Fibroblast of gingiva (primary cell): ENCODE measurements around the gene FANCI.

Experiments used
- DNase-seq: peaks from one replicate; pipeline ENCODE4 v3.0.0-alpha.2; 2011; ENCODE audit warnings: low read depth

The FANCI gene

GRCh38 chr15:89243691-89244573 lies at the start of gene FANCI:
TSS of gene FANCI (plus strand) at chr15:89243979. CDS start at chr15:89247648, 3,669 bp downstream.
- peak; percentile 91 for DNase-seq

- no peak for DNase-seq
Measured at GRCh38 chr15:89194608-89195007, 49.2 kb upstream of the FANCI start.

DNA sequence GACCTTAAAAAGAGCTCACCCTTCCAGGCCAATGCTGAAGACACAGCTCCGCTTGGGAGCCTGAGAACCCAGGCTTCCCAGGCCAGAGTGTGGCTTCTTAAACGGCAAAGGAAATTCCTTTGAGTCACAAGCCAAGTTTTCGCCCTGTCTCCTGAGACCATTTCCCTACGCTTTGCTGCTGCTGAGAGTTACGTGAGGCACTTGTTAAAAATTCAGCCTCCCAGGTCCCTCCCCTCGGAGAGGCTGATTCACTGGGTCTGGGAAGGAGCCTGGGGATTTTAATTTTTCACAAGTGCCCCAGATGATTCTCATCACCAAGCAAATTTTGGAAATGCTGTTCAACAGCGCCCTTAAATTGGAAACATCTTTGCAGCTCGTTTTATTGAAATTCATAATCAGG lies 47.9 kb upstream of the FANCI start:
- no peak for DNase-seq

GRCh38 chr15:89196241-89196640 lies 47.5 kb upstream of the FANCI start:
- DNase-seq: no peak

- no peak for DNase-seq
Measured at GRCh38 chr15:89196994-89197393, 46.8 kb upstream of the FANCI start.

DNA sequence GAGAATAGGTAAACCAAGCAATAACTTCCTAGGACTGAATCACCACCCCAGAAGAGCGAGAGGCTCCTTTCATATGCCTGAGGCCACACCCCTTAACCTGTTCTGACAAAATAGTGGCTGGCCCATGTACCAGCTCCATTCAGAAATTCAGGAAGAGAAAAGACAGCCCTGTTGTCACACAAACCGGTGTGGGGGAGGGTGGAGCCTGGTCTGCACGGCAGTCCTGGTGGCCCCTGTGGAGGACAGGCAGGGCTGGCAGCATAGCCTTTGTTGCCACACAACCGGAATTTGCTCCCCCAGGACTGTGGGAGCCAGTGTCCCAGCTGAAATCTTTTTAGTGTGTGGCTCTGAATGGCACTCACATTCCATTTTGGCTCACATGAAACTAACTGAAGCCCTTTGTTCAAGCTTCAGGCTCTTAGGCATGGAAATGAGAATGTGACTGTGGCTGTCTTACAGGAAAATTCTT lies 46.2 kb upstream of the FANCI start:
- DNase-seq: no peak

DNA sequence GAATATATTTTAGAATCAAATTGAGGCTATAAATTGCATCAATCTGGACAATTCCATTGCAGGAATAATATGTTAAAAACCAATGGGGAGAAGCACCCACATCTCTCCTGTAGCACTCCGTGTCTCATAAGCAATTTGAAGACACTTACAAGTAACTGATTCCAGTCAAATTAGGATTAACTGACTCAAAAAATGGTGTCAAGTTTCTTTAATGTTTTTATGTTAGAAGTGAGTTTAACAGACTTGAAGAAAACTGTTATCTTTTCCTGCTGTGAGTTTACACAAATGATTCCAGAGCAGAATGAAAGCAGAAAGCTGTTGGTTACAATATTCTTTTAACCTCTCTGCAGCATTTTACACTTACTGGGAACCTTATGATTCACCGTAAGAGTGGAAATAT lies 45.6 kb upstream of the FANCI start:
- no peak for DNase-seq

DNA sequence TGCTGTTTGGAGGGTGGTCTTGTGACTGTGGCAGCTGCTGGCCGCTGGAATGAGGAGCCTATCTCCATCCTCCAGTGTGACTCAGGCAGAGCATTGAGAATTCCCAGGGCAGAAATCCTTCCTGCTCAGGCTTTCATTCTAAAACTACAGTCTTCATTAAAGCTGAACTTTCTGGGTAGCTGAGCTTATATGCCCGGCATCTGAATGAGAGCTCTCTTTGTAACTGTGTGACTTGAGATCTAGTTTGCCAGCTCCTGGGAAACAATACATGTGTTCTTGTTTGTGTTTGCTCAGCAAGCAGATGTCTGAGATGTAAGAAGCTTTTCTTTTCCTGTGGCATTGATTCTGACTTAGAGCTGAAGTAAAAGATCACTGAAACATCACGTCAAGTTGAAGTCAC lies 44.8 kb upstream of the FANCI start:
- no peak for DNase-seq

DNA sequence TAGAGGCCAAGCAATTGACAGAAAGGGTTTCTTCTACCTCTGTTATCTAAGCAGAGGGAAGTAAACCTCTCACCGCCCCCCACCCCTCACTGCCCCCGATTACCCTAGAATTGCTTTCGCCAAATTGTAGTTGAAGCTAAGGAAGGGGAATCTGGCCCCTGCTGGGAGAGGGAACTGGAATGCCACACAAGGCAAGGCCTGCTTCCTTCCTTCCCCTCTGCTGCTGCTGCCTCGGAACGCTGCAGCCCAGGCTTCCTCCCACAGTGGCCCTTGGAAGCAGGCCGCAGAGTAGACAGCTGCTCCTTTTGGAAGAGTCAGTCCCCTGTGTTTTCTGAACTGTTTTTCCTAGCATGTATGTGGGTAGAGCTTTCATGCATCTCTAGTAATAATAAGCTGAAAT lies 44.0 kb upstream of the FANCI start:
- no peak for DNase-seq

DNA sequence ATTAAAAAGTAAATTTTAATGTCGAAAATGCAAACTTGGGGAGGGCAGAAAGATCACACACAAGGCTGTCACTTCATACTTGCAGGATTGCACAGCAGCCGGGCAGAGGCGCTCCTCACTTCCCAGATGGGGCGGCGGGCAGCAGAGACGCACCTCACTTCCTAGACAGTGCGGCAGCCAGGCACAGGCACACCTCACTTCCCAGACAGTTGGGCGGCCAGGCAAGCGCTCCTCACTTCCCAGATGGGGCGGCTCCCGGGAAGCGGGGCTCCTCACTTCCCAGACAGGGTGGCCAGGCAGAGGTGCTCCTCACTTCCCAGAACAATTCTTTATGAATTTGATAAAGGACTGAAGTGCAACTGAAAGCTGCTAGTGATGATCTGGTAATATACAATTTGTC lies 43.6 kb upstream of the FANCI start:
- DNase-seq: no peak

DNA sequence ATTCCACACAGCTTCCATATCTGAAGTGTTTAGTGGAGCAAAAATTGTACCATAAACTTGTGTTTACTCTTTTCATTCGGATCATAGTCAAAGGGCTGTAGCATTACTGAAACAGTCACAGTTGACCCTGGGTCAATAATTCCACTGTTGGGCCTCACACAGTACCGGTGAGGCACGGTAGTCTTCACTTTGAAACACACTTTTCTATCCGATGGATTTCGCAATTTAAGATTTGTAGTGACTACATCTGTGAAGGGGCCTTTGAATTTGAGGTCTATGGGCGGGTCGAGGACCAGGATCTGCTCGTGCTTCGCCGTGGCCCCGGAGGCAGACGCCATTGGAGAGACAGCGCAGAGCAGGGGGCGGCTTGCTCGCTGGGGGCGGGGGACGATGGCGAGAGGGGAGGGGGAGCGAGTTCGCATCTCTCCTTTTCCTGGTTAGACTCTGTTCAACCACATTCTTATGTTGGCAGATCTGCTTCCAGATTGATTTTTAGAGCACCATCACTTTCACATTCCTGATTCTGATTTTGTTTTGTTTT lies 42.2 kb upstream of the FANCI start:
- DNase-seq: no peak

DNA sequence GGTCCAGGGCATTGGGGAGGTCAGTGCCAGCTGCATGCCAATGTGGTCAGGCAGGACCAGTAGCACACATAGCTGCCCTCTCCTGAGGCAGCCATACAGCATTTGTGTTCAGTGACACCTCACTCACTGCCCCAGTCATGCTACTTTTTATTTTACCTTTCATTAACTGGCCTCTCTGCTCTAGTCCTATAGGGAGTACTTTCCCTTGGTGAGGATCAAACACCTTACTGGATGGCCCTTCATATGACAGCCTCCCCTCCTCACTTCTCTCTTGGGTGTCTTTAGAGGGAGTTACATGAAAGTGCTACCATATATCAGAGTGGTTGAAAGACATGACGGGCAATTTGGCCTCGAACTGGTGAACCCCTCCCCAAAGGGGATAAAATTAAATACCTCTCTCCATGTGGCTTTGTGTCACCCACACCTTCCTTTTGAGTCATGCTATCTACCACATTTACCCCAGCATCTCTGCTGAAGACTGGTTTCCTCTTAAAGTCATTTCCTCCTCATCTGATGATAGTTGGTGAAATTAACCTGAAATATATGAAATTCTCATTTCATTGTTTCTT lies 40.0 kb upstream of the FANCI start:
- no peak for DNase-seq

GRCh38 chr15:89205991-89206585 lies 37.7 kb upstream of the FANCI start:
- DNase-seq: no peak

GRCh38 chr15:89206908-89207331 lies 36.9 kb upstream of the FANCI start:
- peak; percentile 54 for DNase-seq

GRCh38 chr15:89208256-89208655 lies 35.5 kb upstream of the FANCI start:
- DNase-seq: no peak

GRCh38 chr15:89209057-89209456 lies 34.7 kb upstream of the FANCI start:
- DNase-seq: no peak

DNA sequence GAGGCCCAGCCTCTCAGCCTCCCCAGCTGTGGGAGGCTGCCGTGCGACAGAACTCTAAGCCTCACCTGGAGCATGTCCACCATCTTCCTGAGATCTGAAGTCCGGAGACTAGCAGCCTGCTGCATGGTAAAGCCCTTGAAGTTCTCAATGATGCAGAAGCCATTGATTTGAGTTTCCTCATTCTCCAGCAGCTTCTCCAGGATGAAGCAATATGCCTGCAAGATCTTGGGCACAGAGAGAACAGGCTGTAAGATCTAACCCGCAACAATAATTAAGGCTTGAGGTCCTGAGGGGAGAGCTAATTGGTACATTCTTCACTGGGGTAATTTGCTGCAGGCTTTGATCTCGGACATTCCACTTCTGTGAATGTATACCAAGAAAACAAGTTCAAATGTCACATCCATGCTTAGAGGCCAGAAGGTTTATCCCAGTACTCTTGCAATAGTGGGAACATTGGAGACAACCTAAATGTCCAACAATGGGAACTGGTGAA lies 32.1 kb upstream of the FANCI start:
- DNase-seq: peak; percentile 14

DNA sequence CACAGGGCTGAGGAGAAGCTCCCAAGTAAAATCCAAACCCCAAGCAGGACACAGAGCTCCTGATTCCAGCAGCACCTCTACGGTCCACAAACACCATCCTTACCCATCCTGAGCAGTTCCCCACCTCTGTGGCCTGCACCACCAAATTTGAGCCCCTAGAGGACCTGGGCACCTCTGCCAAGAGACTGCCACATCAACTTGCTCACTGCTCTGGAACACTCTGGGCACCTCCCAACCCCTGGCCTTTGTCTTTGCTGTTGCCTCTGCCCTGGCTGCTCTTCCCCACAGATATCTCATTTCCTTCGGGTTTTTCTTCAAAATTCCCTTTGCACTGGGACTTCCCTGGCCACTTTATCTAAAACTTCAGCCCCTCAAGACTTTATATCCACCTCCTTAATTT lies 28.2 kb upstream of the FANCI start:
- no peak for DNase-seq

DNA sequence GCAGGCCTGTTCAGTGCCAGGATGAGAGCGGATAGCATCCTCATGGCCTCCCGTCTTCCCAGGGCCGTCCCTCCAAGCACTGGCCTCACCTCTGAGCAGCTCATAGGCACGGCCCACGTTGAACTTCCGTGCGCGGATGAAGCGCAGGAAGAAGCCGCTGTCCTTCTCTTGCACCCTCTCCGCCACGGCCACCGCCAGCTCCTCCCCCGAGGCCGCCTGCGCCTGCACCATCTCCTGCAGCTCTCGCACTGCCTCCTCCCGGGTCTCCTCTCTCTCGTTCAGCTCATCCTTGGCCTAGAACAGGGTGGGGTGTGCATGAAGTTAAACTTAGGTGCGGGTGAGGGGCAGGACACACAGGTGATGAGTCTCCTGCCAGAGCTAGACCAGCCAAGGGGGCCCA lies 26.7 kb upstream of the FANCI start:
- no peak for DNase-seq

- DNase-seq: no peak
Measured at GRCh38 chr15:89217686-89218376, 25.9 kb upstream of the FANCI start.

- no peak for DNase-seq
Measured at GRCh38 chr15:89218531-89218930, 25.2 kb upstream of the FANCI start.

GRCh38 chr15:89221543-89221942 lies 22.2 kb upstream of the FANCI start, which contains the start of gene RLBP1:
TSS of gene RLBP1 (minus strand) at chr15:89221579. CDS start at chr15:89218975, 2,604 bp downstream.
- no peak for DNase-seq
